ENCODE results near the gene ETV5. TPM values are rescaled to one million over a fixed set of nuclear protein-coding genes. Genes with fewer than 3 reads are reported as not detected.

Gene ETV5
- polyA plus RNA-seq, 2 of the 4 experiments (the other 2 are of a cell fraction): 20.5 to 54.7 TPM

DNA sequence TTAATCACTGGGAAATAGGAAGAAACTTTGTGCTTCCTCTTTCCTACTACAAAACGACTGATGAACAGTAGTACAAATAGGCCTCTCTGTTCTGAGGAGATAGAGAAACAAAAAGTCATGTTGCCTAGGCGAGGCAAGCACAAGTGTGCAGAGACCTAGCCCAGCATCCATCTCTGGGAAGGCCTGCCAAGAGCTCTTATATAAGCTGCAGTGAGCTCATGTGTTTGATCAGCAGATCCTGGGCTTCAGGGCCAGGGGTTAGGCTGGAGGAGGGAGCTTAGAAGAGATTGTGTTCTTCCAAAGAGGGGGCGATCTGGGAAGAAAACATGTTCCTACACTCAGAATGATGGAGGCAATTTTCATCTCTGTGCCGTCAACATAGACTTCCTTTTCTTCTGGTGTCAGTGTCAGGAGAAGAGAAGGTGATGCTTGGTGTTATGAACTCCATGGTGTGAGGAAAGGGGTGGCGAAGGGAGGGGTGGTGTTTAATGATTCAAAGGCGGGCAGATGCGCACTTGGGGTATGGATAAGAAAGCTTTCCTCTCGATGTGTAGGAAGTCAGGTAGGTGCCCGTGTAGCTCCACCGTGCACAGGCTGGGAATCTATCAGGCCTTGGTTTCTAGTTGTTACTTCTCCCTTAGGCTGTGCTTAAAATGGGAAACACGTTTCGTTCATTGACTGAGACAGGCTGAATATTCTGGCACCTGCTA, 29.5 kb upstream of the ETV5 start (continued):
- TF ChIP-seq, protein P1, sequence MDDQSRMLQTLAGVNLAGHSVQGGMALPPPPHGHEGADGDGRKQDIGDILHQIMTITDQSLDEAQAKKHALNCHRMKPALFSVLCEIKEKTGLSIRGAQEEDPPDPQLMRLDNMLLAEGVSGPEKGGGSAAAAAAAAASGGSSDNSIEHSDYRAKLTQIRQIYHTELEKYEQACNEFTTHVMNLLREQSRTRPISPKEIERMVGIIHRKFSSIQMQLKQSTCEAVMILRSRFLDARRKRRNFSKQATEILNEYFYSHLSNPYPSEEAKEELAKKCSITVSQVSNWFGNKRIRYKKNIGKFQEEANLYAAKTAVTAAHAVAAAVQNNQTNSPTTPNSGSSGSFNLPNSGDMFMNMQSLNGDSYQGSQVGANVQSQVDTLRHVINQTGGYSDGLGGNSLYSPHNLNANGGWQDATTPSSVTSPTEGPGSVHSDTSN (IDR thresholded peaks at IDR 0.05): no peak
- no peak for TF ChIP-seq HEYL (CRISPR knock-in tag; IDR thresholded peaks at IDR 0.05)
- TF ChIP-seq BHLHE40 (IDR thresholded peaks at IDR 0.05; ENCODE audit: low read depth, low read length): no peak

DNA sequence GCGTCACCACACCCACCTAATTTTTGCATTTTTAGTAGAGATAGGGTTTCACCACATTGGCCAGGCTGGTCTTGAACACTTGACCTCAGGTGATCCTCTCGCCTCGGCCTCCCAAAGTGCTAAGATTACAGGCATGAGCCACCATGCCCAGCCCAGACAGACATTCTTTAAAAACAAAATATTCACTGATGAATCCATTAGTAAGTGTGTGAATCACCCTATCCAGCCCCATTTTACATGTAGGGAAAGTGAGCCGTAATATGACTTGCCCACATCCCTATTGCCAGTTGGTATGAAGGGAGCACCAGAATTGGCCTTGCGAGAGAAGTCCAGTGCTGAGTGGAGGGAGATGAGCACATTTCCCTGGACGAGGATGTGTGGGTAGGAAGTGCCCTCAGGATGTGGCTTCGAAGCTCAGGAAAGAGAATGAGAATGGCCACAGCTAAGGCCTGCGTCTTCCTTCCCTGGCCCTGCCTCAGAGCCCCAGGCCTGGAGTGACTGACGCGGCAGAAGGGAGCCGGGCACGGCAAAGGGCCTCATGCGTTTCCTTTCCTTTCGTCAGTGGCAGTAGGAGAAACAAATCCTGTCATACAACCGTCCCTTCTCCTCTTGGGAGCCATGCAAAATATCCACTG, 28.3 kb upstream of the ETV5 start:
- Histone ChIP-seq H3K27ac (no peak overlapping the region), H3K4me2 (no peak overlapping the region), H3K4me3 (no peak overlapping the region), H3K9me3 (no peaks in the 10 kb centered on the region), H3K4me1 (no peaks in the 10 kb centered on the region)
- TF ChIP-seq, protein P2, sequence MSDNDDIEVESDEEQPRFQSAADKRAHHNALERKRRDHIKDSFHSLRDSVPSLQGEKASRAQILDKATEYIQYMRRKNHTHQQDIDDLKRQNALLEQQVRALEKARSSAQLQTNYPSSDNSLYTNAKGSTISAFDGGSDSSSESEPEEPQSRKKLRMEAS (IDR thresholded peaks at IDR 0.05): no peak
- TF ChIP-seq KDM5A (IDR thresholded peaks at IDR 0.05) (no peak), ZNF302 (CRISPR knock-in tag; IDR thresholded peaks at IDR 0.05) (no peak), MAZ (IDR thresholded peaks at IDR 0.05; ENCODE audit: borderline replicate concordance, low read depth, low read length) (no peak), ZFP36 (IDR thresholded peaks at IDR 0.05; ENCODE audit: borderline replicate concordance, partially characterized antibody) (no peak), ZSCAN20 (CRISPR knock-in tag; IDR thresholded peaks at IDR 0.05) (no peak), RAD21 (conservative IDR thresholded peaks at IDR 0.05 in 1 of 2, IDR thresholded peaks at IDR 0.05 in 1 of 2) (no peak), EHMT2 (IDR thresholded peaks at IDR 0.05; ENCODE audit: low read depth) (no peak), CBX8 (IDR thresholded peaks at IDR 0.05) (no peak), NR3C1 (IDR thresholded peaks at IDR 0.05) (no peak), RFX5 (IDR thresholded peaks at IDR 0.05) (no peak), ZC3H11A (IDR thresholded peaks at IDR 0.05) (no peak)
- TF ChIP-seq, protein P3, sequence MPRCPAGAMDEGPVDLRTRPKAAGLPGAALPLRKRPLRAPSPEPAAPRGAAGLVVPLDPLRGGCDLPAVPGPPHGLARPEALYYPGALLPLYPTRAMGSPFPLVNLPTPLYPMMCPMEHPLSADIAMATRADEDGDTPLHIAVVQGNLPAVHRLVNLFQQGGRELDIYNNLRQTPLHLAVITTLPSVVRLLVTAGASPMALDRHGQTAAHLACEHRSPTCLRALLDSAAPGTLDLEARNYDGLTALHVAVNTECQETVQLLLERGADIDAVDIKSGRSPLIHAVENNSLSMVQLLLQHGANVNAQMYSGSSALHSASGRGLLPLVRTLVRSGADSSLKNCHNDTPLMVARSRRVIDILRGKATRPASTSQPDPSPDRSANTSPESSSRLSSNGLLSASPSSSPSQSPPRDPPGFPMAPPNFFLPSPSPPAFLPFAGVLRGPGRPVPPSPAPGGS (IDR thresholded peaks at IDR 0.05): no peak
- TF ChIP-seq, protein P4, sequence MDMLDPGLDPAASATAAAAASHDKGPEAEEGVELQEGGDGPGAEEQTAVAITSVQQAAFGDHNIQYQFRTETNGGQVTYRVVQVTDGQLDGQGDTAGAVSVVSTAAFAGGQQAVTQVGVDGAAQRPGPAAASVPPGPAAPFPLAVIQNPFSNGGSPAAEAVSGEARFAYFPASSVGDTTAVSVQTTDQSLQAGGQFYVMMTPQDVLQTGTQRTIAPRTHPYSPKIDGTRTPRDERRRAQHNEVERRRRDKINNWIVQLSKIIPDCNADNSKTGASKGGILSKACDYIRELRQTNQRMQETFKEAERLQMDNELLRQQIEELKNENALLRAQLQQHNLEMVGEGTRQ (IDR thresholded peaks at IDR 0.05): no peak
- TF ChIP-seq, protein P5, sequence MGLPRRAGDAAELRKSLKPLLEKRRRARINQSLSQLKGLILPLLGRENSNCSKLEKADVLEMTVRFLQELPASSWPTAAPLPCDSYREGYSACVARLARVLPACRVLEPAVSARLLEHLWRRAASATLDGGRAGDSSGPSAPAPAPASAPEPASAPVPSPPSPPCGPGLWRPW (IDR thresholded peaks at IDR 0.05): no peak
- TF ChIP-seq, protein P1 (IDR thresholded peaks at IDR 0.05): no peak
- 94% methylated on average over 15 of the region's 15 CpGs for WGBS (ENCODE audit: missing lambda C conversion rate)
- no peak for DNase-seq (ENCODE audit: low read depth in 1 of 2, low spot score in 1 of 2)
- FAIRE-seq: no peak
- ChIA-PET POLR2A (no interaction called here), CTCF (no interaction called here)
- no peak for ATAC-seq

DNA sequence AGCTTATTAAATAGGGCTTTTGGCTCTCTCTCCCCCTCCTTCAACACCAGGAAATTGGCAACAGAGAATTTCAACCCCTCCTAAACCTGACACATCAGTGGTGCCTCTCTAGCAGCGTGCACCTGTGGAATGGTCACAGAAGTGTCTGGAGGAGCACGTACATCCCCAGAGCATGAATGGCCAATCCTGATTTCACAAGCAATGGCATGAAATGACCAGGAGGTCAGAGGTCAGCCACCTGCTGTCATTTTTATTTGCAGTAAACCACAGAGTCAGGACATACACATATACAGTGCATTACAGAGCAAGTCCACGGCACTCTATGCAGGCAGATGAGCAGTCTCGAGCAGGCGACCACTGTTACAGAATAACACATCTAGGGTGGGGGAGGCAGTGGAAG, 25.1 kb upstream of the ETV5 start:
- CTCF ChIA-PET: no interaction called here

More for the DNA sequence above, 25.1 kb upstream of the ETV5 start:
- ATAC-seq (no peak), FAIRE-seq (no peak), DNase-seq (ENCODE audit: low read depth in 1 of 2, low spot score in 1 of 2) (no peak)
- WGBS (ENCODE audit: missing lambda C conversion rate): 89% methylated on average over 5 of the region's 5 CpGs
- no peak overlapping the region for H3K27ac ChIP-seq
- H3K4me2 ChIP-seq: no peak overlapping the region
- TF ChIP-seq GATA3 (IDR thresholded peaks at IDR 0.05; ENCODE audit: borderline replicate concordance) (no peak), PHF8 (IDR thresholded peaks at IDR 0.05; ENCODE audit: borderline replicate concordance, low read depth) (no peak), HEYL (CRISPR knock-in tag; IDR thresholded peaks at IDR 0.05) (no peak), KDM5A (IDR thresholded peaks at IDR 0.05) (no peak), RAD21 (conservative IDR thresholded peaks at IDR 0.05 in 1 of 2, IDR thresholded peaks at IDR 0.05 in 1 of 2) (no peak), MAZ (IDR thresholded peaks at IDR 0.05; ENCODE audit: borderline replicate concordance, low read depth, low read length) (no peak), CHD2 (IDR thresholded peaks at IDR 0.05; ENCODE audit: low read length, partially characterized antibody) (no peak), HOXB13 (CRISPR knock-in tag; IDR thresholded peaks at IDR 0.05; ENCODE audit: low read depth) (no peak), BHLHE40 (IDR thresholded peaks at IDR 0.05; ENCODE audit: low read depth, low read length) (no peak)
- TF ChIP-seq, protein P2 (IDR thresholded peaks at IDR 0.05): no peak
- TF ChIP-seq, protein P4 (IDR thresholded peaks at IDR 0.05): no peak
- TF ChIP-seq, protein P1 (IDR thresholded peaks at IDR 0.05): no peak
- H3K9me3 ChIP-seq: no peaks in the 10 kb centered on the region
- no peaks in the 10 kb centered on the region for H3K4me1 ChIP-seq
- POLR2A ChIA-PET: no interaction called here
- H3K4me3 ChIP-seq: no peak overlapping the region

Data from A549 (cell line).